CD4-positive, alpha-beta T cell treated with Interleukin-17A for 4 hours (primary cell): Measurements from ENCODE around the gene CPNE2.
"Not testable (repeated sequence)": the region's sequence is repeated elsewhere in the genome, so short reads cannot be mapped to it uniquely, and the experiment has no call there.

Source experiments
- DNase-seq: peaks from one replicate; pipeline ENCODE4 v3.0.0-alpha.2; 2020; ENCODE audit warnings: mixed read lengths

Gene CPNE2

DNA sequence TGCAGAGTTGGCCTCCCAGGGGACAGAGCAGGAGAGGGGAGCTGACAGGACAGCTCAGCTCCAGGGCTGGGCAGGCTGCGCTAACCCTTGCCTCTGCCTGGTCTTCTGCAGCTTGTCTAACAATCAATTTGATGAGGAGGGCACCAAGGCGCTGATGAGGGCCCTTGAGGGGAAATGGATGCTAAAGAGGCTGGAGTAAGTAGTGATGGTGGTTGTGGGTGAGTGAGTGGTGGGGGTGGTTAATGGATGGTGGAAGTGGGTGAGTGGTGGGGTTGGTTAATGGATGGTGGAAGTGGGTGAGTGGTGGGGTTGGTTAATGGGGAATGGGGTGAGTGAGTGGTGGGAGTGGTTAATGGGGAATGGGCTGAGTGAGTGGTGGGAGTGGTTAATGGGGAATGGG lies 22.0 kb upstream of the CPNE2 start:
- no peak for DNase-seq

DNA sequence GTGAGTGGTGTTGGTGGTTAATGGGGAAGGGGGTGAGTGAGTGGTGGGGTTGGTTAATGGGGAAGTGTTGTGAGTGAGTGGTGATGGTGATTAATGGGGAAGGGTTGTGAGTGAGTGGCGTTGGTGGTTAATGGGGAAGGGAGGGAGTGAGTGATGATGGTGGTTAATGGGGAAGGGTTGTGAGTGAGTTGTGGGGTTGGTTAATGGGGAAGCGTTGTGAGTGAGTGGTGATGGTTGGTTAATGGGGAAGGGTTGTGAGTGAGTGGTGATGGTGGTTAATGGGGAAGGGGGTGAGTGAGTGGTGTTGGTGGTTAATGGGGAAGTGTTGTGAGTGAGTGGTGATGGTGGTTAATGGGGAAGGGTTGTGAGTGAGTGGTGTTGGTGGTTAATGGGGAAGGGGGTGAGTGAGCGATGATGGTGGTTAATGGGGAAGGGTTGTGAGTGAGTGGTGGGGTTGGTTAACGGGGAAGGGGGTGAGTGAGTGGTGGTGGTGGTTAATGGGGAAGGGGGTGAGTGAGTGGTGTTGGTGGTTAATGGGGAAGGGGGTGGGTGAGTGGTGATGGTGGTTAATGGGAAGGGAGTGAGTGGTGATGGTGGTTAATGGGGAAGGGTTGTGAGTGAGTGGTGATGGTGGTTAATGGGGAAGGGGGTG lies 21.2 kb upstream of the CPNE2 start:
- DNase-seq: not testable (repeated sequence)

DNA sequence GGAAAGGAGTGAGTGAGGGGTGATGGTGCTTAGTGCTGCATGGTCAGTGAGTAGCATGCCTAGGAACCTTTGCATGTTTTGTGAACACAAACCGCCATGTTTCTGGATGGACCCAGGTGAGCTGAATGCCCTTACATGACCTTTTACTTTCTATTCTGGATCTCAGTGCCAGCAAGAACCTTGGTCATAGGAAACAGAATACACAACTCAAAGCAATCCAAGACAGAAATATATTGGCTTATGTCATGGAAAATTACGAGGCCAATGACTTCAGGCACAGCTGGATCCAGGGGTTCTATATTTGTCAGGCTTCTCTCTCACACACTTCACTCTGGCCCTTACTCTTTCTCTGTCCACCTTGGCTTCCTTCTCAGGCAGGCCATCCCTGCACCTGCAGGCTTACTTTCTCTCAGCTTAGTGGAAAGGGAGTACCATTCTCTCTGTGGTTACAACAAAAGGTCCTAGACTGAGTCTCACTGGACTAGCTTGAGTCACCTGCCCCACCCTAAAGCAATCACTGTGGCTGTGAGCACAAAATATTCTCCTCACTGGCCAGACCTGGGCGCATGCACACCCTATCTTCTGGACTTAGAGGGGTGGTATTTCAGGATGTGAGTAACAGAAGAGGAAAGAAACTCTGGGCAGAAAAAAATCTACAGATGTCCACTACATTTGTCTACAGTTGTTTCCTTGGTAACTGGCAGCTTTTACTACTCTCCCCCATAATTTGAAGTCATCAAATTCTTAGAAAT lies 20.4 kb upstream of the CPNE2 start:
- no peak for DNase-seq

DNA sequence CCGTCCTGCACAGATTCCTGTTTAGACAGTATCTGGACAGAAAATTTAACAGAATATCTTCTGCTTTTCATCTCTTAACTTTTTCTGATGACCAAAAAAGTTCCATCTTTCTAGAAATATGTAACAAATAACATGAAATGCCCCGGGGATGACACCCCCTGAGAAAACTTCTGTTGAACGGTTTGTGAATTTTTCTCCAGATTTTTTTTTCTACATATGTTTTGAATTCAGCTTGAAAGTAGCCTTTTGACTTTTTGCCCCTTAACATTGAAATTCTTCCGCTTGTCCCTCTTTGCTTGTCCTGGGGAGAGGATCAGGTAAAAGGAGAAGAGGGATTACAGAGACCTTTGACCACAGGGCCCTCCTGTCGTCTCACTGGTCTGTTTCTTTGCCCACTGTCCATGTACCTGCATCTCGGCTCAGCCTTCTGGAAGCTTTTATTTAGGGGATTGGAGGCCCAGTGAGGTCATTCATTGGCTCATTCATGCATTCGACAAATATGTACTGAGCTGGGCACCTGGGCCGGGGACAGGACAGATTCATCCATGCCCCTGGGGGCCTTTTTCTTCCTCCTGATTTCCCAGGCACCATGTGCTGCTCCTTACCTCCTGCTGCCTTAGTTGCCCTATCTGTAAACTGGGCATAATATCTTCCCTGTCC lies 19.6 kb upstream of the CPNE2 start:
- DNase-seq: no peak

DNA sequence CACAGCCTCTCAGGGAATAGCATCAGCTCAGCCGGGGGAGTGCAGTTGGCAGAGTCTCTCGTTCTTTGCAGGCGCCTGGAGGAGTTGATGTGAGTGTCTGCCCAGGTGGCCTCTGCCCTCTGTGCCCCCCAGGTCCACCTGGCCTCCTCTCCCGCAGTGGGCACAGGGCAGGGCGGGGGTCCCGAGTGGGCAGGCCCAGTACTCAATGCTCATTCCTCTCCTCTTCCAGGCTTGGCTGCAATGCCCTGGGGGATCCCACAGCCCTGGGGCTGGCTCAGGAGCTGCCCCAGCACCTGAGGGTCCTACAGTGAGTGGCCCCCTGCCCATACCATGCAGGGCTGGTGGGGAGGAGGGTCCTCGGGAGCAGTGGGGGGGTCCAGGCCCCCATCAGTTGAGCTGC lies 14.7 kb upstream of the CPNE2 start:
- DNase-seq: no peak

DNA sequence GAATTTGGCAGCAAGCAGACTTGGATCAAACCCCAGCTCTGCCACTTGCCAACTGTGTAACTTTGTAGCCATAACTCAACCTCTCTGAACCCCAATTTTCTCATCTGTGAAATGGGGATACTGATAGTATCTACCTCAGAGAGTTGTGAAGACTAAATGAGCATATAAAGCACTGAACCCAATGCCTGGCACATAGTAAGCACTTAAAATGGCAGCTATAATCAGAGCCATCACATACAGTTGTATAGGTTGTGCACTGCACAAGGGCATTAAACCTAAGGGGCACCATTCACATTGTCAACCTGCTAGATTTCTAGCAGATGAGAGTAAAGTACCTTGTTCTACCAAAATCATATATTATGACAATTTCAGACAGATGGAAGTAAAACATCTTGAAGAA lies 10.6 kb upstream of the CPNE2 start:
- DNase-seq: no peak

DNA sequence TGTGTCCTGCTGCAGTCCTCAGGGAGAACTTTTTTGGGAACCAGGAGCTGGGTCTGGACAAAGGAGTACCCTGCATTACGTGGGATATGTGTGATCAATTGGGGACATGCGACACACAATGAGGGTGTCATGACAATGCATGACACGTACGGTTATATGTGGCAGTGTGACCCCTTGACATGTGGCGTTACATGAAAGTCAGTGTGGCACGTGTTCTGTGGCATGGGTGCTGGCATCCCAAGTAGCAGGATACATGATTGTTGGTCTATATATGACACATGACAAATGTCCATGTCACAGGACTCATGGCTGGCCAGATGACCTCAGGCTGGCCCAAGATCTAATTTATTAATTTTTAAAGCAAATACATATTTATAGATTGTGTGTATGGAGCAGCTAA lies 9.7 kb upstream of the CPNE2 start:
- DNase-seq: no peak

DNA sequence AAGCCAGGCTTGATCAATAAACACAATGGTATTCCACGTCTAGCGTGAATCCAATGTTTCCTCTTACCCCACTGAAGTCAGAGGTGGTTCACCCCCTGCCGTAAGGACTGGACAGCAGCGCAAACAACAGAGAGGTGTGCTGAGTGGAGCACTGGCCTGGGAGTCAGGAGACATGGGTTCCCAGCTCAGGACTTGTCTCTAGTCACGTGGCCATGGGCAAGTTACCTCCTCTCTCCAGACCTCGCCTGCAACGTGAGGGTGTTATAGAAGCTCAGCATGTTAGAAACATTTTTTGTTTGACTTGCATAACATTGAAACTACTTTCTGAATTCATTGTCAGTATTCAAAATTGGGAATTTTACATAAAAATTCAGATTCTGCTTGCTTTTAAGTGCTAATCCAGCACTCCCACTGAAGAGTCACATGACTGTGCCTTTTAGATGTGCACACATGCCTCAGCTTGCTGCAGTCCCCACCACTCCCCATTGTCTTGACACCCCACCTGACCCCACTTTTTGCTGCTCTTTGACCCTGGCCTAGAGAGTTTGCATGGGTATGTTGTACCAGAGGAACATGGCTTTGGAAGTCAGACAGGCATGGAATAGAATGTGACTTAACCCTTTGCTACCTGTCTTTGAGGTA lies 8.8 kb upstream of the CPNE2 start:
- DNase-seq: no peak

DNA sequence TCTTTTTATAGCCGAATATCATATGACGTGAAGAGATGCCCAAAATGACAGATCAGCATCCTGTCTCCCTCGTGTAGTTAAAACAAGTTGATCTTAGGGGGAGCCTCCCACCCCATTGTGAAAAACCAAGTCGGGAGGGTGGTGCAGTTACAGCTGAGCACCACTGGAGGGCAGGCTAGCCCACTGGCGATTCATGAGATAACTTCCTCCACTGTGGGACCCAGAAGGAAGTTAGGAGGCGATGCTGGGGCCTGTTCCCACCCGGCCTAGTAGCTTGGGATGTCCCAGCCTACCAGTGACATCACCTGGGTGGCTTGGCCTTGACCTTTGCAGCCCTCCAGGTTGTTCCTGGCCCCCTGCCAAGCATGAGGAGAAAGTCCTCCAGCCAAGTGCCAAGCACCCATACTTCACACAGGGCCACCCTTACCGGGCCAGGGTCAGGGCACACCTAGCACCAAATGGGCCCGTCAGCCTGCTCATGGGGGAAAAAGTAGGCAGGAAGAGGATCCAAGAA lies 8.1 kb upstream of the CPNE2 start:
- DNase-seq: peak; percentile 82

DNA sequence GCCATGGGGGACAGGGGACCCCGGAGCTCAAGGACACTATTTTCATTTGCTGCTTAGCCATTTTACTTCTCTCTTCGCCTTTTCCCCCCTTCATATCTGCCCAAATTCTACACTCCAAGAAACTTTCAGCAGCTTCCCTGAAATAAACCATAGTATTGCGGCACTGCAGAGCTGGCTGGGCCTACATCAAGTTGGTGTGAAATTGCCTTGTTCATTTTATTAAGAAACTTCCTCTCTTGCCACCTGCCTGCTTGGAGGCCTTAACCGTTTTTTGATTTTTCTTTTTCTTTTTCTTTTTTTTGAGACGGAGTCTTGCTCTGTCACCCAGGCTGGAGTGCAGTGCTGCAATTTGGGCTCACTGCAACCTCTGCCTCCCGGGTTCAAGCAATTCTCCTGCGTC lies 7.4 kb upstream of the CPNE2 start:
- DNase-seq: no peak

DNA sequence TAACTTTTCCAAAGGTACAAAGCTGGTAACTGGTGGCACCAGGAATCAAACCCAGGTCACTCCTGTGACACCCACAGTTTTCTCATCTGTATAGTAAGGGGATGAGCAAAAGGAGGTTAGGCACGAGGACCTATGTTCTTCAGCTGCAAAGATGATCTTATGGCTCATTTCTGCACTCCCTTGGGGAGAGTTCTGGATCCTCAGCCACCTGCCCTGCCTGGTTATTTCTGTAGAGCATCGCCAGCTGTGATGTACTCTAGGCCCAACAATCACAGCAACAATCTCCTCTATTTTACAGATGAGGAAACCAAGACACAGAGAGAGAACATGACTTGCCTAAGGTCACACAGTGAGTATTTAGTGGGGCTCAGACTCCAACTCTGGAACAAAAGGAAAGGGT lies 5.4 kb upstream of the CPNE2 start:
- DNase-seq: no peak

DNA sequence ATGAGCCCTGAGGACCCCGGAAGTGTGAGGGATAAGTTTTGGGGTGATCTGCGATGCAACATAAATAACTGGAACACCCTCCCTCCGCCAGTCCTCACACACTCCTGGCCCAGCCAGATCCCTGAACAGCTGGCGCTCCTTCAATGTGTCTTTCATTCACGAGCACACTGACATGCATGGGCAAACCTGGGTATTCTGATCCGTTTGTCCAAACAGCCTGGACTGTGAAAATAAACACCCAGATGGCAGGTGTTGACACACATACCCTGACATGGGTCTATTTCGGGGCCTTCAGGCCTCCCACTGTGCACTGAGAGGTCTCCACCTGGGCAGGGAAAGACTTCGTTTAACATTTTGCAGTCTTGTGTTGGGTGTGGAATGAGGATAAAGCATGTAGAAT lies 3.0 kb upstream of the CPNE2 start:
- no peak for DNase-seq

DNA sequence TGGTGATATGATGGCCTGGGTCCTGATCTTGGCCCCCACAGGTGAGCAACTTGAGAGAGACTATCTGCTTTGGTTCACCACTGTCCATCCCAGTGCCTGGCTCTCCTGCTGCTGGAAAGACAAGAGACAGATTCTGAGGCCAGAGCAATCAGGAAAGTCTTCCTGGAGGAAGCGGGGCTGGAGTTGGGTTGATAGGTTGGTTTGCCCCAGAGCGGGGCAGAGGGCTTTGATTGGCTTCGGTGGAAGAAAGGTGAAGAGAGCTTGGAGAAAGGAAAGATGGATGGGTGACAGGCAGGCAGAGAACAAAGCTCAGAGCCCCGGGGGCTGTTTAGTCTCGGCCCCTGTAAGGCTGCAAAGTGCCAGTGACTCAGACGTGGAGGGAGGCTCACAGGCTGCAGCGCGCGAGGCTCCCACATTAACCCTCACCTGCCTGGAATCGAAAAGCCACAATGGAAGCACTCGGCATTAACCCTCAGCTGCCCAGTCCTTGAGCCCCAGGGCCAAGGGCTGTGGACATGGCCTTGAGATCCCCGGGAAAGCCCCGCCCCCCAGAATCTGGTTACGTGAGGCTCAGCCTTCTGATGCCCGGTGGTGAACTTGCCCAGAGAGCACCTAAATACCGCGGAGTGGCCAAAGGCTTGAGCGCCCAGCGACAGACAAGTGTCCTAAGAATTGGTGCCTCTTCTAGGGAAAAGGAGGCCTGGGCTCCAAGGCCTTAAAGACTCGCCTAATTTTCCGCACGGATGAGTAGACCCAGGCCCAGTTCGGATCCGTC lies 996 bp upstream of the CPNE2 start:
- no peak for DNase-seq

DNA sequence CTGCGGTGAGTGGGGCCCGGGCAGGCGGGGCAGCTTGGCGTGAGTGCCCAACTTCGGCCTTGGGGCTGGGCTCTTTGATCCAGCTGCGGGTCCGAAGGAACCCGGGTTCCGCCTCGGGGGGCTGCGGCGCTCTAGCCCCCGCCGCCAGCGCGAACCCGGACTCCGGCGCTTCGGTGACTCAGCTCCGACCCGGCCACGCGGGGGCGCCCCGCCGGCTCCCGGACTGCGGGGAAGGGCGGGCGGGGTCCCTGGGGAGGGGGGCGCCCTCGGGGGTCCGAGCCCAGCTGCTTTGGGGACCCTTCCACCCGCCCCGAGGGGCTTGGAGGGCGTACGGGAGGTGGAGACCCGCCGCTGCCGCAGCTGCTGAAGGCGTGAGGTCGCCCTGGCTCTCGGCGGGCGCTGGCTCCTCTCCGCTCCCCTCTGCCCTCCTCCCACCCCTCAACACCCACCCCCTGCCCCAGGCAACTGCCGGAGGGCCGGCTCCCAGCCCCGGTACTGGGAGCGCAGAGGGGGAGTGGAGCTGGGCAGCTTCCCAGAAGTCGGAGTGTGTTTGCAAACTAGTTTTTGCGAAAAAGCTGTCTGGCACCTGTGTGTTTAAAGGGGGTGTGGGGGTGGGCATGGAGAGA lies 516 bp downstream of the CPNE2 start:
- peak; percentile 71 for DNase-seq

DNA sequence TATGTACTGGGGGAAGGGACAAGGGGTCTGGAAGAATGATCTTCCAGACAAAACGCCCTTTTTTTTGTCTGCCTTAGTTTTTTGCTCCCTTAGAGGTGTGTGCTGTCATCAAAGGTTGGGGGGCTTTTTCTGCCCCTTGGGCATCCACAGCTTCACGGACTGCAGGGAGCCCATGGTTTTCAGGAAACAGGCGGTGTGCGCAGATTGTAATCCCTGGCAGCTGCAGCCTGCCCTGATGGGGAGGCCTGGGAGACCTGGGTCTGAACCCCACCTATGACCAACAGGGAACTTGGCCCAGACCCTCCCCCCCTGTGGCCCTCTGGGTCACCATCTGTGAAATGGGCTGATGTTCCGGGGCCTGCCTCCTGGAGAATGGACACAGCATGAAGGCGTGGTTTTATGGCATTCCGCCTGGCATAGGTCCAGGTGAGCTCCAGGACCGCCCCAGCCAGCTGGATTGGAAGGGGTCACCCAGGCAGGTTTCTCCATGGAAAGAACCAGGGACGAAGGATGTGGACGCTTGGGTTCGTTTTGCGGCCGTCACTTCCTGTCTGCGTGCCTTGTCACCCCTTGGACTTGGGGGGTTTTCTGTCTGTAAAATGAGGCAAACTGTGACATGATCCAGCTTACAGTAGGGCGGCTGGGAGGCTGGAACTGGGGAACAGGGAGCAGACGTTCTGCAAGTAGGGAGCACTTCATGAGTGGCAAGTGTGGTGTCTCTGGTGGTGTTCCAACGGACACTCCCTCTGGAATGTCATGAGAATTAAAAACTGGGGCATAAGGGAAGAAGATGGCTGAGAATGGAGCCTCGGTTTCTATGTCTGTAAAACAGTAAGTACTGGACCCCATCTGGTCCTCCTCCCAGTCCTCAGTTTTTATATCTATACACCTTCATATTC lies 1.5 kb downstream of the CPNE2 start:
- DNase-seq: no peak

DNA sequence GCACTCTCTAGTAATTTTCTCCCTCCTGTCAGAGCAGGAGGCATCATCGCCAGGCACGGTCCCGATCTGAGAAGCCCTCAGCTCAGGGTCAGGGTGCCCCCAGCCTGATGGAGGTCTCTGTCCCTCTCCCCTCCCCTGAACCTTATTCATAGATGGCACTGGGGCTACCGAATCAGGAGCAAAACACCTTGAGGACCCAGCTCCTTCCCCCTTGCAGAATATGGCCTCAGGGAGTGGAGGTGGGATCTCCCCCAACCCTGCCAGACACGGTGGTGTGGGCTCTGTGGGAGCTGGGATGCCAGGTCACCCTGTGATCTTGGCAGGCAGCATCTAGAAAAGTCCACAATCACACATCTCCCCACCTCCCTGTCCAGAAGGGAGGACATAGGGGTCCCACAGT lies 2.5 kb downstream of the CPNE2 start:
- no peak for DNase-seq

DNA sequence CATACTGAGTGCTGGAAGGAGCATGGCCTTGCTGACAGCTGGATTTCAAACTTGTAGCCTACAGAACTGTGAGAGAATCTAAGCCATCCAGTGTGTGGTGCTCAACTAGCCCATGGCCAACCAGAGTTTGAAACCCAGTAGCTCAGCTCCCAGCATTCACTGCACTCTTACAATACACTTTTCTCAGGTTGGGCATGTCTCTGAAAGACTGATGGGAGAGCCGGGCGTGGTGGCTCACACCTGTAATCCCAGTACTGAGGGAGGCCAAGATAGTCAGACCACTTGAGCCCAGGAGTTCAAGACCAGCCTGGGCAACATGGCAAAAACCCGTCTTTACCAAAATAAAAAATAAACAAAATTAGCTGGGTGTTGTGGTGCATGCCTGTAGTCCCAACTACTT lies 3.8 kb downstream of the CPNE2 start:
- no peak for DNase-seq

DNA sequence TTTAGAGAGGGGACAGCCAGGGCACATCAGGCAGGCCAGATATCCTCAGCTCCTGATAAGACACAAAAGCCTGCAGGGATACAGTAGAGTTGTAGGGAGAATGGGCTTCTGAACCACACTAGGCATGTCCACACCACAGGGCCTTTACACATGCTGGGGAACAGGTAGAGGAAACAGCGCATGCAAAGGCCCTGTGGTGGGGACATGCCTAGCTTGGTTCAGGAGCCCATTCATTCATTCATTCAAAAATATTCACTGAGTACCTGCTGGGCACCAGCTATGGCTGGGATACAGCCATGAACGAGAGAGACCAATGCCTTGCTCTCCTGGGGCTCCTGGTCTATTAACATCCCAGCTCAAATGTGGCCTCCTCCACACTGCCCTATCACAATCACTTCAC lies 4.4 kb downstream of the CPNE2 start:
- no peak for DNase-seq

DNA sequence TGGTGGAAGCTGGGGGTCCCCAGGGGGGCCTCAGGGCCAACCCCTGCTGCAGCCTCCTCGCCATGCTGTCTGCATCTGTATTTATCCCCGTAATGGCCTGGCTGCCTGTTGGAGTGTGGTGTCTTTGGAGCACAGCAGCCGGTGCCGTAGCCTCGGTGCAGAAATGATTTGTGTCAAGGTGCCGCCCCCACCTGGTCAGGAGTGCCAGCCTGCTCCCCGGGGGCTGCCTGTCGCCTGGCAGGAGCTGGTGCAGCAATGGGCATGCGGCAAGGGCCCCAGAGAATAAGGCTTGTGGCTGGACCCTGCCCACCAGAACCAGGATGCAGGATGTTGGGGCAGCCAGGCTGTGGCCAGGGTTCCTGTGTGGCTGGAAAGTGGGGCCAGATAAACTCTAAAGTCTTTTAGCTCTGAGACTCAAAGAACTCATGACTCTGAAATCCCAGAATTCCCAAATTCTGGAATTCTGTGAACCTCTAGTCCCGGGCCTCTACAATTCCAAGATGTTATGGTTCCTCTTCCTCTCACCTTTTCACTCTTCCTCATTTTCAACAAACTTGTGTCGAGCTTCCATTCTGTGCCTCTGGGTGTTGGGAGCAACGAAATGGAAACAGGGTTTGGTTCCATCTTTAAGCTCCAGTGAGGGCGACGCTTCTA lies 5.9 kb downstream of the CPNE2 start:
- no peak for DNase-seq

DNA sequence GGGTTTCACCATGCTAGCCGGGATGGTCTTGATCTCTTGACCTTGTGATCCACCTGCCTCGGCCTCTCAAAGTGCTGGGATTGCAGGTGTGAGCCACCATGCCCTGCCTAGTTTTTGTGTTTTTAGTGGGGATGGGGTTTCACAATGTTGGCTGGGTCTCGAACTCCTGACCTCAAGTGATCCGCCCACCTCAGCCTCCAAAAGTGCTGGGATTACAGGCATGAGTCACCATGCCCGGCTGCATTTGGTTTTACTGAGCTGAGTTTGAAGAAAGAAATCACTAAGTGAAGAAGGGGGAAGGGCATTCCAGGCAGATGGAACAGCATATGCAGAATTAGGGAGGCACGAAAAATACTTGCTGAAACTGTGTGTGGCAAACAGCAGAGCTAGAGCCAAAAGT lies 7.6 kb downstream of the CPNE2 start:
- DNase-seq: not testable (repeated sequence)

DNA sequence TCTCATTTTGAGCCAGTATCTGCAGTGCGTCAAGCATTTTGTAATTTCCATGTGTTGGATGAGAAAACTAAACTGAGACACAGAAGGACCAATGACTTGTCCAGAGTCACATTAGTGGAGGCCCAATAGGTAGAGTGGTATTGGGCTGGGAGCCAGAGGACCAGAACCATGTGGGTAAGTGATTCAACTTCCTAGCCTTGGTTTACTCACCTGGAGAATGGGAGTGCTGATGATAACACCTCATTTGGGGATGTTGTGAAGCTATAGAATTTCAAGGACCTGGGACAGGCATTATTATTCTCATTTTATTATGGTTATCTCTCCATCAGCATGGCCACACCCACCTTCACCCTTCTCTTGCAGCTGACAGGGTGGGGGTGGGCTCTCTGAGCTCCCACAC lies 8.1 kb downstream of the CPNE2 start:
- no peak for DNase-seq
